Measurements from ENCODE around the gene CEP83.
"Not testable (repeated sequence)": the region's sequence is repeated elsewhere in the genome, so short reads cannot be mapped to it uniquely, and the experiment has no call there.

CEP83 gene

DNA sequence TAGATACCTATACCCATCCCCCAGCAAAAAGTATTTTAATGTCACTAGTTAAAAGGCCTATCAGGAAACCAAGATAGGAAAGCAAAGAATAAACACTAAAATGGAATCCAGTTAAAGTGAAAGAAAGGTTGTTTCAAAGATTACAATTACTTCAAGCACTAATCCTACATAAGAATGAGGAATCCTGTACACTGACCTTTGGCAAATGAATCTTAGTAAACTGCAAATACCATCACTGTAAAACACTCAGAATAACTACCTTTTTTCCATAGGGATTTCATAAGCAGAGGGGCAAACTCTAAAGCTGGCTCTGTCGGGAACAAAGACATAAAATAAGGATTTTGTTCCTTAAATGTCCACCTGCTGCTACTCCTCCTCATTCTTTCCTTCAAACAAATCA lies 25.9 kb downstream of the CEP83 start:
- DNase-seq (ENCODE audit: low read depth) = no peak

DNA sequence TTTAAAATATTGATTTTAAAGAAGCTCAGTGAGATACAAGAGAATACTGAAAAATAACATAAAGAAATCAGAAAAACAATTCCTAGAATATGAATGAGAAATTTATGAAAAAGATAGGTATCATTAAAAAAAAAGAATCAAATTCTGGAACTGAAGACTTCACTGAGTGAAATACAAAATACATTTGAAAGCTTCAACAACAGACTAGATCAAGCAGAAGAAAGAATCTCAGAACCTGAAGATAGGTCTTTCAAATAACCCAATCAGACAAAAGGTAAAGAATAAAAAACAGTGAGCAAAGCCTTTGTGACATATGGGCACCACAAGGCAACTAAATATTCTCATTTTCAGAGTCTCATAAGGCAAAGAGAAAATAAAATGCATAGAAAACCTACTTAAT lies 29.4 kb downstream of the CEP83 start:
- DNase-seq (ENCODE audit: low read depth) = no peak

DNA sequence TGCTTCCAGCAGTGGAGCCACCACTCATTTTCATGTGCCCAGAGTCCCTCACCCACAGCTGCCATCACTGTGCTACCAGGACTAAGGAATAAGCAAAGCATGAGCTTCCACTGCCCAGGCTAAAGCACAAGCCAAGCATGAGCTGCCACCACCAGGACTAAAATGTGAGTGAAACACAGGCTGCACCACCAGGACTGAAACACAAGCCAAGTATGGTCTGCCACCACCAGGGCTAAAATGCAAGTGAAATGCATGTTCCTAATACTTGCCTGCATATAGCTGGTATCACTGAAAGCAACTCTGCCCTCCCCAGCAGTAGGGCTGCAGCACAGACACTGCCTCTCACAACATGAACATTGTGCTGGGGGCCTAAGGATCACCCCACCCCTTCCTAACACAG lies 30.0 kb downstream of the CEP83 start:
- DNase-seq (ENCODE audit: low read depth) = no peak

DNA sequence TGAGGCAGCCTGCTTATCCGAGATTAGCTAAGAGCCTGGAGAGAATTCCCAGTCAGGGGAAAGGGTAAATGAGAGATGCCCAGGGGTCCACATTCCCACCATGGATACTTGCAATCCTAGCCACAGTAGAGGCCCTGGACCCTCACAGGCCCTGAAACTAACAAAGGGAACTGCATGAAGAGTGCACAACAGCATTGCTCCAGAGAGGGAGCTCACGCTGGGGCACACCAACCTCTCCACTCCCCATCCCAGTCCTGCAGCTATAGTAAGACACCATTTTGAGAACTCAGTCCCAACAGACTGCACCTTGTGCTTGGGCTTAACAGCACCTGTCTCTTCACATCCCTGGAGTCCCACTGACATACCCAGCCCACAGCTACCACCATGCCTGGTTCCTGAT lies 30.5 kb downstream of the CEP83 start:
- no peak for DNase-seq (ENCODE audit: low read depth)

DNA sequence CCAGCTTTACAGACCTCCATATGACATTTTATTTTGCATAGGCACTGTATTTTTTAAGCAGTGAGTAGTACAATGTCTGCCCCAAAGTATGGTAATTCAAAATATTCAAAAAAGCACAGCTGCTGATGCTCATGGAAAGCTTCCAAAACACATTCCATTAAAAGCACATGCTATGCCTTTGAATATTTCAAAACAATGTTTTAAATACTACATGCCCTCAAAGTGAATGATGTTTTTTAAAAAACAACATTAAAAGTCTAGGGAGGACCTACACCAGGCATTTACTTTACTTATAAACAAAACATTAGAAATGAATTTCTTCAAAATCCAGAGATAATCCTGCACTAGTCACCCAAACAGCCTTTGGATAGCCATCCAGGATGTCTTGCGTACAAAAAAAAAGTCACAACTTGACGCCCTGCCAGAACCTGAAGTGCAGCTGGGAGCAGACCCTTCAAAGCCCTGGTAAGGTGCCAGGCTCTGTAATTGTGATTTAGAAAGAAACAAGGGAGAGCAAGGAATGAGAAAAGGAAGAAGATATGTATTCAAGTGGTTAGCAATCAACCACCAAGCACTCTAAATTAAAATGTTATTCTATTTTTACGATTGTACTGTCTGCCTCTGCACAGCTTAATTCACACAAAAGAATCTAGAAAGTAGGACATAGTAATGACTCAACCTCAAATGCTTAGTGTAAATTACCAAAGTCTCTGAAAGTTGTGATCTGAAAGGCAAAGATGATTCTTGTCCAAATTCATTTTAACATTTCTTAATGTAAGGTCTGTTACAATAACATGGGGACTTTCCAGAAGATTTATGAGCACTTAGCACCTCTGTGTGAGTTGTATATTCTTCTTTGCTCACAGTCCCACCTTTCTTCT lies 31.9 kb downstream of the CEP83 start:
- peak; percentile 63 for DNase-seq (ENCODE audit: low read depth)

DNA sequence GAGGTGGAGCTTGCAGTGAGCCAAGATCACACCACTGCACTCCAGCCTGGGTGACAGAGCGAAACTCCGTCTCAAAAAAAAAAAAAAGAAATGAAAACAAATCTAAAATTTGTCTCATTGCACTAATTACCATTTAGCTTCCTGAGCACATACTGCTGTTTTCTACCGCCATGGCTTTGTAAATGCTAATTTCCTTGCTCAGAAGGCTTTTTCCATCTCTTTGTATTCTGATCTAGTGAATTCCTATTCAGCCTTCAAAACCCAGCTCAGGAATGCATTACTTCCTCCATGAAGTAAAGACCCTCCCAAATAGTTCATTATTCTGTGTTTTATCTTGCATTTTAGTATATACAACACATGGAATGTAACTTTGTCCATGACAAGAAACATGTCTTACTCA lies 33.6 kb downstream of the CEP83 start:
- no peak for DNase-seq (ENCODE audit: low read depth)

DNA sequence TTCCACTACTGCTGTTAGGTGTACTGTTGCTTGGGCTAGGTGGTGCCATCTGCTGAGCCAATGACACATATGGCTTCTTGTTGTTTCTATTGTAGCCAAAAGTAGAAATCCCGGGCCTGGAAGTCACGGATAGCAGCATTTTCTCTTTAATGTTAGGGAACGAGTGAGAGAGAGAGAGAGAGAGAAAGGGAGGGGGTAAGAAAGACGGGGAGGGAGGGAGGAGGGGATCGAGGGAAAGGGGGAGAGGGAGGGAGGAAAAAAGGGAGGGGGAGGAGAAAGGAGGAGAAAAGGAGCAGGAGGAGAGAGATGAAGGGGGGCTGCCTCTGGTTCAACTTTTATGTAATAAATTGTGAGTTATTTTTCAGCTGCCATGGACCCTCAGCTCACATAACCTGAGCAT lies 34.8 kb downstream of the CEP83 start:
- DNase-seq (ENCODE audit: low read depth) = not testable (repeated sequence)

DNA sequence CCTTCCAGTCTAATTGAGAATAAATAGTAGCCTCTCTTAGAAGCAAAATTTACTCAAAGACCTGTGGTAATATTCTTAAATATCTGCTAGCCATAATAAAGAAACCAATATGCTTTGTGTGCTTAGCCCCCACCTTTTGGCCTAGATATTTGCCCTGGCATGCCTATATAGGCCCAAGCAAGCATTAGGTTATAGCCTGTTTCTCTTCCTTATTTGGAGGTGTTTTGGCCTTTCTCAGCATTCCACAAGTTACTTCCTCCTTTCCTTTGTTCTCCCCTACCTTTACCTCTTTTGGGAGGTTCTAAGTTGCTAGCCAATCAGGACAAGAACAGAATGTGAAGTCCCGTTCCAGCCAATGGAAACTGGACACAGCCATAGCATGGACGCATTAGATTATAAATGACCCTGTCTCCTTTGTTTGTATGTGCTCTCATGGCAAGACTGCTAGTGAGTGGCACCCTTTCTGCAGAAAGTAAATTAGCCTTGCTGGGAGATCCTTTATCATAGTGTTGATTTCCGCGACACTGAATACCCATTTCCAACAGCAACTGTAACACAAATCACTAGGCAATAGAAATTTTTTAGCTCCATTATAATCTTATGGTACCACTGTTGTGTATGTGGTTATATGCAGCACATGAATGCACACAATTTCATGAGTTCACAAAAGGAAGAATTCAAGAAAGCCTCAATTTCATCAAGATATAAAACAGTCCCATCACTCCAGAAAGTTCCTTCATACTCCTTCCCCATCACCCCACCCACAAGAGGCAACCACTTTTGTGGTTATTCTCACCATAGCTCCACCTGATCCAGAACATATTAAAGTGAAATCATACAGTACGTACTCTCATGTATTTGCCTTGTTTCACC lies 37.6 kb downstream of the CEP83 start:
- no peak for DNase-seq (ENCODE audit: low read depth)

DNA sequence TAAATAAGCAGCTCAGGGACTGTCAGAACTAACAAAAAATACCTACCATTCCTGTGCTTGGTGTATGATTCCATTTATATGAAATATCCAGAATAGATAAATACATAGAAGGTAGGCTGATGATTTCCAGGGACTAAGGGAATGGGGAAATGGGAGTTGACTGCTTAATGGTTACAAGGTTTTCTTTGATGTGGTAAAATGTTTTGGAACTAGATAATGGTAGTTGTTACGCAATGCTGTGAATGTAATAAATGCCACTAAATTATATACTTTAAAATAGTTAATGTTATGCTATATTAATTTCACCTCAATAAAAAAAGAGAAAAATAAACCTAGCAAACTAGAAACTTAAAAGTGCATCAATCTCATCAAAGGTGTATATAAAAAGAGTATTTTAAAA lies 41.1 kb downstream of the CEP83 start:
- no peak for DNase-seq (ENCODE audit: low read depth)

DNA sequence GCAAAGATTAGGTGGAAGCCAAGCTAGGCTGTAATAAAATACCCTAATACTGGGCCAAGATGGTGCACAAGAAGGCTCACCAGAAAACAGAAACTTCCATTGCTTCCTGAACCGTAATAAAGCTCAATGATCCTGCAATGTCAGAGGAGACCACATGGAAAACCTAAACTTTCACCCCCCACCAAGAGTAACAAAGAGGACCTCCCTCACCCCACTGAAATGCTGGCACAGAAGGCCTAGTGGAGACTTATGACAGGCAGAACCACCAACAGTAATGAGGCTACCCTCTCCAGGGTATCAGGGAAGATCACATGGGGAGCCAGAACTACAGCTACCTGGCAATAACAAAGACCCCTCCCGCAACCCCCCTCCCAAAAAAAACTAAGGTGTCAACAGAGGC lies 43.1 kb downstream of the CEP83 start:
- no peak for DNase-seq (ENCODE audit: low read depth)

DNA sequence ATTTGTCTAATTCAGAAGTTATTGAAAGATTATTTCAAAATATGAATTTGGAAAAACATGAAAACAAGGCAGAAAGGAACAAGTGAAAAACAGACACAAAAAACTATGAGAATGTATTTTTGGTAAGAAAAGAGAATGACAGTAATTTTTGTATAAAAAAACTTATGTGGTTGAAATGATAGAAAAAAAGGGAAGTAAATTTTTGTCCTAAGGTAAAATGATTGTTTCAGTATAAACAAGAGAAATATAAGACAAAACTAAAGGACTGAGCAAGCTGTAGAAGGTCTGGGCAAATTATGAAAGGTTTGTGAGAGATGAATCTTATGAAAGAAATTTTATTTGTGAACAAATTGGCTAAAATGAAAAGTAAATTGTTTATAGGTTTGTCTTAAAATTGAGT lies 44.6 kb downstream of the CEP83 start:
- no peak for DNase-seq (ENCODE audit: low read depth)

DNA sequence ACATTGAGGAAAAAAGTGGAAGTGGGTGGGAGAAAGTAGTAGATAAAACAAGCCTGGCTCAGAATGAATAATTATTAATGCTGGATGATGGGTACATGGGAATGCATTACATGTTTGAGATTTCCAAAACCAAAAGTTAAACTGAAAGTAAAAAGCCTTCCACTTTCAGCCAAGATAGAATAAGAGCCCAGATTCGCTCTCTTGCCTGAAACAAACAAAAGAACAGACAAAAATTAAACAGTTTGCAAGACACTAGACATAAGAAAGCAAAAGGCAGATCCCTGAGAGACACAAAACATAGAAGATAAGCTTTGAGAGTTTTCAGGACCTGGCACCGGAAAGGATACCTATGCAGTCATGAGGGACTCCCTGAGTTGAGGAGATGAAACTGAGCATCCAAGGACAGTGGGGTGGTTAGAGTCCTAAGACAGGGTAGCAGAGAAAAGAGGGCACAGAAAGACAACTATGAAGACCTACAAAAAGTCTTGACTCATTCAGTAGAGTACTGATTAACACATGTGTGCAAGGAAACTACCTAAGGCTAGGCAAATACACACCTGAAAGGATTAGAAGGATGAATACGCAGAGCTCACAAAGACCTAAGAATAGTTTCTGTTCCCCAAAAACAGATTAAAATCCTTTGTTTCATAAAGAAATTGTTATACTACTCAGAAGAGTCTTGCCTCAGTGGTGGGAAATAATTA lies 54.1 kb downstream of the CEP83 start:
- no peak for DNase-seq (ENCODE audit: low read depth)

DNA sequence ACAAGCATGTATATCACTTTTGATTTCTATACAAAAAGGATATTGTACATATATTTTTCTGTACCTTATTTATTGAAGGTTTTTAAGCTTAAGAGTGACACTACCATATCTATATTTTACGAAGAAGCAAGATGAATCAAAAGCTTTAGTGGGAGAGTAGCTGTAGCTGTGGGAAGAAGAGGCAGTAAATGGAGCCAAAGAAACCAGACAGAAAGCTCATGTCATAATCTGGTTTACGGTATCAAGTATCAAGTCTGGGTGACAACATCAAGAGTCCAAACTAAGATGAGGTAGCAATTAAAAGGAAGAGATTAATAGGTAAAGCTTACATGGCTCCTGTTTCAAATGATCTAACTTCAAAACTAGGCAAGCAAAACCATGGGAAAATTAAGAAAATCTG lies 54.8 kb downstream of the CEP83 start:
- DNase-seq (ENCODE audit: low read depth) = no peak

DNA sequence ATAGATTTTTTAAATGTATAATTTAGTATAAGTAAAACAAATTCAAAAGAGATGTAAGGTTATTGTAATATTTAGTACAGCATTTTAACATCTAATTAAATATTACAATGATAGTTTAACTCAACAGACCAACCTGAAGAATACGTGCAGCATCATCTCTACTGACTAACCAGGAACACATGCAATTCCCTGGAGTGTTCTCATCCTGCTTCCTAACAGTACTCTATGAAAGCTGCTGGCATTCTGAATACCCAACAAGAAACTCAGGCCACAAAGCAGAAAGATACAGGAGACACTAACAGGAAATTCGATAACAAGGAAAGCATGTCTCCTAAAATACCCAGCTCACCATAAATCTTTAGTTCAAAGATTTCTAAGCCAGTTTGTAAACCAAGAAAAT lies 58.3 kb downstream of the CEP83 start:
- no peak for DNase-seq (ENCODE audit: low read depth)

DNA sequence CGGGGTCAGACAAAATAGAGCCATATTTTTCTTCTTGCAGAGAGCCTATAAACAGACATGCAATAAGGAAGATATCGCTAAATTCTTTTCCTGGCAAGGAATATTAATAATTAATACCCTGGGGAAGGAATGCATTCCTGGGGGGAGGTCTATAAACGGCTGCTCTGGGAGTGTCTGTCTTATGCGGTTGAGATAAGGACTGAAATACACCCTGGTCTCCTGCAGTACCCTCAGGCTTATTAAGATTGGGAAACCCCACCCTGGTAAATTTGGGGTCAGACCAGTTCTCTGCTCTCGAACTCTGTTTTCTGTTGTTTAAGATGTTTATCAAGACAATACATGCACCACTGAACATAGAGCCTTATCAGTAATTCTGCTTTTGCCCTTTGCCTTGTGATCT lies 61.0 kb downstream of the CEP83 start:
- not testable (repeated sequence) for DNase-seq (ENCODE audit: low read depth)

DNA sequence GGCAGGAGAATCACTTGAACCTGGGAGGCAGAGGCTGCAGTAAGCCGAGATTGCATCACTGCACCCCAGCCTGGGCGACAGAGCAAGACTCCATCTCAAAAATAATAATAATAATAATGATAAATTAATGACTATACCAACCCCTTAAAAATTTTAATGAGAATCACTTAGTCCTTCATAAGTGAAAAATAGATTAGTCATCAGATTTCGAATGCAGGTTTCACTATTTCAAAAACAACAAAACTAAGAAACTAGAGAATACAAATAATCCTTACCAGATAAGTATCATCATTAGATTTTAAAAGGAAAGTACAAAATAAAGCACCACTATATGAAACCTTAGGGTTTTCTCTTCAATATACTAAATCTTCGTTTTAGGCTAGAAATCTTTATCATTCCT lies 62.3 kb downstream of the CEP83 start:
- DNase-seq (ENCODE audit: low read depth) = no peak

DNA sequence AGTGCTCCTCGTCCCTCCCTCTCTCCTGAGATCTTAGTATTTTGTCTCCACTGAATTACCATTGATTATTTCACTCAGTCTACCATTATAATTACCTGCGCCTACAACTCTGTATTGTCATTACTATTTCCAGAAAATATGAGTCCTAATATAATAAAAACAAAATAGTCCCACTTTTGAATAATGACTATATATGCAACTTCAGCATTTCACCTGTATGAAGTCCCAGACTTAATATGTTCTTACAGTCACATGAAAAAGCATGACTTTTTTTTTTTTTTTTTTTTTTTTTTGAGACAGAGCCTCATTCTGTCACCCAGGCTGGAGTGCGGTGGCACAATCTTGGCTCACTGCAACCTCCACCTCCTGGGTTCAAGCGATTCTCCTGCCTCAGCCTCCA lies 63.7 kb downstream of the CEP83 start:
- DNase-seq (ENCODE audit: low read depth) = not testable (repeated sequence)

DNA sequence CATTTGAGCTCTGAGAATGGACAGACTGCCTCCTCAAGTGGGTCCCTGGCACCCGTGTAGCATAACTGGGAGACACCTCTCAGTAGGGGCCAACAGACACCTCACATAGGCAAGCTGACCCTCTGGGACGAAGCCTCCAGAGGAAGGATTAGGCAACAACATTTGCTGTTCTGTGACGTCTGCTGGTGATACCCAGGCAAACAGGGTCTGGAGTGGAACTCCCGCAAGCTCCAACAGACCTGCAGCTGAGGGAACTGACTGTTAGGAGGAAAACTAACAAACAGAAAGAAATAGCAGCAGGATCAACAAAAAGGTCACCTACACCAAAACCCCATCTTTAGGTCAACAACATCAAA lies 69.6 kb downstream of the CEP83 start:
- no peak for DNase-seq (ENCODE audit: low read depth)

DNA sequence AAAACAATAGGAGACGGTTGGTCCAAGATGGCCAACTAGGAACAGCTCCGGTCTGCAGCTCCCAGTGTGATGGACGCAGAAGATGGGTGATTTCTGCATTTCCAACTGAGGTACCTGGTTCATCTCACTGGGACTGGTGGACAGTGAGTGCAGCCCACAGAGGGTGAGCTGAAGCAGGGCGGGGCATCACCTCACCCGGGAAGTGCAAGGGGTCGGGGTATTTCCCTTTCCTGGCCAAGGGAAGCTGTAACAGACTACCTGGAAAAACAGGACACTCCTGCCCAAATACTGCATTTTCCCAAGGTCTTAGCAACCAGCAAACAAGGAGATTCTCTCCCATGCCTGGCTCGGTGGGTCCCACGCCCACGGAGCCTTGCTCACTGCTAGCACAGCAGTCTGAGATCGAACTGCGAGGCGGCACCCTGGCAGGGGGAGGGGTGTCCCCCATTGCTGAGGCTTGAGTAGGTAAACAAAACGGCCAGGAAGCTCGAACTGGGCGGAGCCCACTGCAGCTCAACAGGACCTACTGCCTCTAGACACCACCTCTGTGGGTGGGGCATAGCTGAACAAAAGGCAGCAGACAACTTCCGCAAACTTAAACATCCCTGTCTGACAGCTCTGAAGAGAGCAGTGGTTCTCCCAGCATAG lies 70.1 kb downstream of the CEP83 start:
- DNase-seq (ENCODE audit: low read depth) = not testable (repeated sequence)

DNA sequence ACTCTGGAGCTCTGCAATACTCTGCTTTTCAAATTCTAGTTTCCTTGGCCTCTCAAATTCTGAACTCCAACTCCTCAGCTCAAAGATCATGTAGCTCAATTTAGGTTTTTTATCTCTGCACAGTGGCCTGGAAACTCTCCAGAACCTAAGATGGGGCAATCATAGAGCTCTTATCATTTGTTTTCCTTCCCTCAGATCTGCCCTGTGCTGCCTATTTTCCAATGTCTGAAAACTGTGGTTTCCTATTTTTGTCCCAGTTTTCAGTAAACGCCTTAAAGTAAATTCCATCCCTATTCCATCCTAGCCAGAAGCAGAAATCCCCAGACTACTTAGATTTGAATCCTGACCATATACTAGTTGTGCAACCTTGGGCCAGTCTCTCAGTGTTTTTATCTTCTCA lies 73.2 kb downstream of the CEP83 start:
- DNase-seq (ENCODE audit: low read depth) = no peak

DNA sequence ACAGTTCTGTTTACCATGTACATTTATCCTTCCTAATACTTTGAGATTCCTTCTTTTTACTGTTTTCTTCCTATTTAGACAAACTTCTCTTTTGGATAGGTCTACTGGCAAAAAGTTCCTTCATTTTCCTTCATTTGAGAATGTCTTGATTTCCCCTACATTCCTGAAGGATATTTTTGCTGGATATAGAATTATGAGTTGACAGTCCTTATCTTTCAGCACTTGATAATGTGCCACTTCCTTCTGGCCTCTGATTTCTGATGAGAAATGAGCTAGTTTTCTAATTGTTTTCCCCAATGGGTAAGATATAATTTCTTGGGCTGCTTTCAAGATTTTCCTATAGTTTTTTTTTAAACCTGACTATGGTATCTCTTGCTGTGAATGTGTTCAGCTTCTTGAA lies 75.6 kb downstream of the CEP83 start:
- DNase-seq (ENCODE audit: low read depth) = no peak

DNA sequence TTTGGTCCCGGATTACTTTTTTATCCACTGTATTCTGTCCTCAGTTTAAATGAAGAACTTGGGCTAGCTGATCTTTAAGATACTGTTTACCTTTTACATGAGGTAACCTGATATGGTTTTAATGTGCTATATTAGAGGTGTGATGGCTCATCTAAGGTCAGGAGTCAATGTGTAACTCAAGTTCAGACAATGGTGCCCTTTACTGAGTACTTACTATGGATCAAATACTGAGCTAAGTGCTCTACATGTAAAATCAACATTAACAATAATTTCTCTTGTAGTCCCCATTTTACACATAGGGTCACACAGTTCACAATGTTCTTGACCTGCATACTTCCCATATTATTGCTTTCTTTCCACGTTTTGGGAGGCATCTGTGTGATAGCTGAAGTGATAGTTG lies 79.2 kb downstream of the CEP83 start:
- no peak for DNase-seq (ENCODE audit: low read depth)

All from fibroblast of the conjunctiva (primary cell).